H1 (cell line): ENCODE results near the gene TMEM181. TPM values are rescaled to one million over a fixed set of nuclear protein-coding genes. Genes with fewer than 3 reads are reported as not detected.

Experiments used
- BCL11A ChIP-seq, 2 experiments: IDR thresholded peaks; one replicate each; pipeline ENCODE4 v1.6.1; 2011; ENCODE audit warnings: low read depth in 2 of 2, low read length in 2 of 2, mild to moderate bottlenecking in 2 of 2
- PHF8 ChIP-seq: fragments of 200-600 bp; sonication (generic); conservative IDR thresholded peaks from 2 replicates; pipeline ENCODE4 v1.7.1; 2012; ENCODE audit warnings: low read depth, mild to moderate bottlenecking, inconsistent platforms, low read length, moderate library complexity
- TEAD4 ChIP-seq: IDR thresholded peaks from 2 replicates; pipeline ENCODE4 v1.6.1; 2012; ENCODE audit warnings: low read depth, low read length, inconsistent platforms, mixed read lengths
- polyA plus RNA-seq, 7 experiments: library from polyadenylated mRNA; depleted of rRNA in 3 of 7; stranded (reverse) in 5 of 7; unstranded in 2 of 7; fragments of >200 nt in 5 of 7; fragments of 200-250 nt in 2 of 7; gene quantifications; 1 replicate in 5 of 7; 2 replicates in 1 of 7; 4 replicates in 1 of 7; pipeline versions ENCODE4 v1.2.1 to v1.2.3, GENCODE V29; 2011 to 2013; ENCODE audit warnings: missing spikeins in 2 of 7, mixed read lengths in 2 of 7
- total RNA-seq: library from RNA; stranded (reverse); fragmentation: NEBNext Ultra II Directional; extraction: Animal tissue kit (Norgen Biotek cat#: 25700); gene quantifications from 2 replicates; pipeline ENCODE4 v1.2.1, GENCODE V29; 2021

The TMEM181 gene
- total and polyA plus RNA-seq, 2 of the 8 experiments (the other 6 are each of a cell fraction or from before 2014, with no cell fraction given) = 8.6 to 19.0 TPM

DNA sequence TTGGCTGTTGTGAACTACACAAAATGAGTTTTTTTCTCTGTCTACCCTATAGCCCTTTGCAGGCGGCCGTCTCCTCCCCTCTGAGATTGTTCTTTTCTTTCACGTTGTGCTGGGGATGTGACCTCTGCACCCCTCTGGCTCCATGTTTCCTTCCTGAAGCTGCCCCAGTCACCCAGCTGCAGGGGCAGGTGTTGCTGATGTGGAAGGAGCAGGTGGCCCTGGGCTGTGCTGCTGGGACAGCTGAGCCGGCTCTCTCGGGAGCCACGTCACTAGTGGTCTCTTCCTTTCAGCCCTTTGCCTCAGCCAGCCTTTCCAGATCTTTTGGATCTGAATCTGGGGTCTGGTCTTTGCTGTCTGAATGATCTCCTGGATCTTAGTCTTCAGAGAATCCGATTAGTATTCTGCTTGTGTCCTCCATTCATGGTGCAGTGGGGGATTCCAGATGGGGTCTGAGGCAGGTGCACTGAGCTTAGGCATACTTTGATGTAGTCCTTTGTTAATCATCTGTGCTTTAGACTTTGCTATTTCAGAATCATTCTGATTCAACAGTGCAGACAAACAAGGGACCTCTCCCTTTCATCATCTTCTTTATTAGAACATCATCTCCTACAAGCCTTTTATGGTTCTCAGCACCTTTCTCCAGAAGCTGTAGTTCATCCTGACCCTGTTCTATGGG lies 31.4 kb downstream of the TMEM181 start (continued):
- TF ChIP-seq PHF8 = no peak
- no peak for TF ChIP-seq TEAD4
- no peak for TF ChIP-seq BCL11A (IDR thresholded peaks at IDR 0.05; ENCODE audit: low read depth in 2 of 2, low read length in 2 of 2)
